GM13976 (cell line): ENCODE data around the gene ZCCHC7.
"Not testable (repeated sequence)": the region's sequence is repeated elsewhere in the genome, so short reads cannot be mapped to it uniquely, and the experiment has no call there.

Experiments
- DNase-seq: peaks from one replicate; pipeline ENCODE4 v3.0.0; 2012; ENCODE audit warnings: low spot score
- in situ Hi-C: fragments of 300-500 bp; cut with MboI; formaldehyde crosslinking; loops from one replicate; pipeline ENCODE4 v1.12.0; 2022; ENCODE audit warnings: low sequenced_read_pairs, mixed read lengths, inconsistent platforms; ENCODE audit not compliant: unreplicated experiment
- TF ChIP-seq, protein P1 (sequence below): IDR thresholded peaks from 2 replicates; pipeline ENCODE4 v1.5.1; 2012; ENCODE audit warnings: borderline replicate concordance, mild to moderate bottlenecking; ENCODE audit not compliant: insufficient read depth; ENCODE audit errors: extremely low read depth, missing control alignments, control extremely low read depth

The ZCCHC7 gene

GRCh38 chr9:37287317-37287716 is 166.9 kb downstream of the ZCCHC7 start:
- TF ChIP-seq, protein P1, sequence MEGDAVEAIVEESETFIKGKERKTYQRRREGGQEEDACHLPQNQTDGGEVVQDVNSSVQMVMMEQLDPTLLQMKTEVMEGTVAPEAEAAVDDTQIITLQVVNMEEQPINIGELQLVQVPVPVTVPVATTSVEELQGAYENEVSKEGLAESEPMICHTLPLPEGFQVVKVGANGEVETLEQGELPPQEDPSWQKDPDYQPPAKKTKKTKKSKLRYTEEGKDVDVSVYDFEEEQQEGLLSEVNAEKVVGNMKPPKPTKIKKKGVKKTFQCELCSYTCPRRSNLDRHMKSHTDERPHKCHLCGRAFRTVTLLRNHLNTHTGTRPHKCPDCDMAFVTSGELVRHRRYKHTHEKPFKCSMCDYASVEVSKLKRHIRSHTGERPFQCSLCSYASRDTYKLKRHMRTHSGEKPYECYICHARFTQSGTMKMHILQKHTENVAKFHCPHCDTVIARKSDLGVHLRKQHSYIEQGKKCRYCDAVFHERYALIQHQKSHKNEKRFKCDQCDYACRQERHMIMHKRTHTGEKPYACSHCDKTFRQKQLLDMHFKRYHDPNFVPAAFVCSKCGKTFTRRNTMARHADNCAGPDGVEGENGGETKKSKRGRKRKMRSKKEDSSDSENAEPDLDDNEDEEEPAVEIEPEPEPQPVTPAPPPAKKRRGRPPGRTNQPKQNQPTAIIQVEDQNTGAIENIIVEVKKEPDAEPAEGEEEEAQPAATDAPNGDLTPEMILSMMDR, result no peak
- DNase-seq, result no peak
- in situ Hi-C loops, result loop anchor here (5.0 kb wide), 1 partner anchor 260 kb away; no protein-coding TSS in a partner anchor

GRCh38 chr9:37289631-37290030 is 169.3 kb downstream of the ZCCHC7 start:
- in situ Hi-C loops, result loop anchor here (5.0 kb wide), 1 partner anchor 262 kb away; no protein-coding TSS in a partner anchor
- TF ChIP-seq, protein P1, result no peak
- DNase-seq, result no peak

GRCh38 chr9:37290366-37290939 is 170.1 kb downstream of the ZCCHC7 start:
- TF ChIP-seq, protein P1, result no peak
- DNase-seq, result no peak
- in situ Hi-C loops, result no loop called here

DNA sequence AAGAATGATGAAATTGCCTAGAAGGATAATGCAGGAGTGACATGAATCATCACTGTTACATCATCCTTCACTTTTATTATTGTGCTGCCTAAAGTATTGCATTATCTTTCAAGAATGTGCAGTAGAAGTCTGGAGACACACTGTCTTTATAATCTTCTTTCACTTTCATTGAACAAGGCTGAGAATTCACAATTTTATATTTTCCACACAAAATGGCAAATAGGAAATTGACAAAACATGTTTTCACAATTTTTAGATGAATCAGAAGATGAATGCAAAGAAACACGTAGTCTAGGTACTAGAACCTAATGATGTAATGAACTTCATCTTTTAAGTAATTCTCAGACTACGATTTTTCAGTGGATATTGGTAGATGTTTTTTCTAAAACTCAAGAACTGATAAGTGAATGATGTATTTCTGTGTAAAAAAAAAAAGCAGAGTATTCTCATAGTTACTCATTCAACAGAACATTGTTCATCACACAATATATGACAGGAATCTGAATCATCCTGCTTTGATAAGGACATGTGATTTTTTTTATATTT is 170.6 kb downstream of the ZCCHC7 start:
- in situ Hi-C loops, result no loop called here
- peak; percentile 36 for DNase-seq
- TF ChIP-seq, protein P1, result no peak

- DNase-seq, in situ Hi-C loops: not testable (repeated sequence)
These were observed 171.4 kb downstream of the ZCCHC7 start for GRCh38 chr9:37291612-37292238.

- DNase-seq, result no peak
- TF ChIP-seq, protein P1, result no peak
- in situ Hi-C loops, result no loop called here
These were observed 172.5 kb downstream of the ZCCHC7 start for GRCh38 chr9:37292896-37293295.

GRCh38 chr9:37293664-37294524 is 173.5 kb downstream of the ZCCHC7 start:
- in situ Hi-C loops, result no loop called here
- TF ChIP-seq, protein P1, result no peak
- peak; percentile 39 for DNase-seq
